T-helper 2 cell treated with Interferon-gamma antibody and Interleukin-4, amounts not matched to agents 5 μg/mL and 100 μg/mL, for 36 hours (primary cell): Measurements from ENCODE around the gene HMGCS1.

Source experiments
- DNase-seq: peaks from one replicate; pipeline ENCODE4 v3.0.0; 2021; ENCODE audit warnings: low spot score
- H3K27ac Mint-ChIP-seq: one replicate; pipeline ENCODE4 v1.8.0; 2021; ENCODE audit warnings: mild to moderate bottlenecking, mixed read lengths
- H3K27me3 Mint-ChIP-seq: one replicate; pipeline ENCODE4 v1.8.0; 2021; ENCODE audit warnings: low read depth, mixed read lengths
- H3K36me3 Mint-ChIP-seq: one replicate; pipeline ENCODE4 v1.8.0; 2021; ENCODE audit warnings: low read depth, mixed read lengths
- H3K4me1 Mint-ChIP-seq: one replicate; pipeline ENCODE4 v1.8.0; 2021; ENCODE audit warnings: low read depth, mixed read lengths
- H3K4me3 Mint-ChIP-seq: one replicate; pipeline ENCODE4 v1.8.0; 2022; ENCODE audit warnings: mild to moderate bottlenecking, moderate library complexity, mixed read lengths
- H3K9me3 Mint-ChIP-seq: one replicate; pipeline ENCODE4 v1.8.0; 2021; ENCODE audit warnings: mixed read lengths

HMGCS1 gene

GRCh38 chr5:43243270-43243669 lies 69.9 kb downstream of the HMGCS1 start:
- Mint-ChIP-seq H3K4me1 (peaks cover 40% of the 10 kb centered on the region), H3K27ac (no peak overlapping the region), H3K4me3 (no peak overlapping the region), H3K36me3 (no peaks in the 10 kb centered on the region), H3K9me3 (no peaks in the 10 kb centered on the region), H3K27me3 (peaks cover 7% of the 10 kb centered on the region)
- DNase-seq, result no peak

- Mint-ChIP-seq H3K9me3 (no peaks in the 10 kb centered on the region), H3K4me1 (peaks cover 44% of the 10 kb centered on the region), H3K27me3 (peaks cover 6% of the 10 kb centered on the region), H3K4me3 (peak overlapping the region; percentile 73), H3K27ac (peak overlapping the region; percentile 84), H3K36me3 (no peaks in the 10 kb centered on the region)
- DNase-seq, result no peak
Observed at GRCh38 chr5:43242196-43242595, 71.0 kb downstream of the HMGCS1 start.
